HG02938 (cell line): ENCODE results near the gene RBMY1A1.
"Not testable (repeated sequence)": the region's sequence is repeated elsewhere in the genome, so short reads cannot be mapped to it uniquely, and the experiment has no call there.

Experiments used
- ATAC-seq: cut with Tn5 transposase; IDR thresholded peaks from one replicate; pipeline ENCODE4 v1.9.1; 2021; ENCODE audit warnings: mild to moderate bottlenecking, moderate library complexity; ENCODE audit not compliant: unreplicated experiment

RBMY1A1 gene

GRCh38 chrY:21534579-21534978 lies at the start of gene RBMY1A1:
TSS of gene RBMY1A1 (plus strand) at chrY:21534879. CDS start at chrY:21536892, 2,013 bp downstream.
- ATAC-seq, result not testable (repeated sequence)

- not testable (repeated sequence) for ATAC-seq
Measured at GRCh38 chrY:21511038-21511437, 23.6 kb upstream of the RBMY1A1 start, which contains the start of gene RBMY1B. TSS of gene RBMY1B (plus strand) at chrY:21511338. CDS start at chrY:21513351, 2,013 bp downstream.

GRCh38 chrY:21559316-21559984 lies 24.8 kb downstream of the RBMY1A1 start:
- peak; percentile 95 for ATAC-seq

DNA sequence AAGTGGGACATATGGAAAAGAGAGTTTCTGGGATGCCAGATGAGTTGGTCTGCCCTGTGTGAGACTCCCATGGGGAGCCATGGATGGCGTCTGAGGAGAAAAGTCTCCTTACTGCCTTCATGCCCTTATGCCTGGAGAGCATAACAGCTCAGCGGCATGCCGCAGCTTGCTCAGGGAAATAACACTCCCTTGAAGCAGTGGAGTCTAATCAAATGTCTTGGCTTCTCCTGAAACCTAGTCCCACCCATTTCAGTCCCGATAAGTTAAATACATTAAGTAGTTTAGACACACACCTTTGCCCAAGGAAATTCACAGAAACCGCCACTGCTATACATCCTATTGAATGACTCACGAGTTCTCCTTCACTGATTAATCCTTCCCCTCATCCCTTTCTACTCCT lies 50.8 kb downstream of the RBMY1A1 start:
- ATAC-seq, result no peak

GRCh38 chrY:21586454-21586853 lies 51.8 kb downstream of the RBMY1A1 start:
- ATAC-seq, result not testable (repeated sequence)

GRCh38 chrY:21592059-21592458 lies 57.4 kb downstream of the RBMY1A1 start:
- ATAC-seq, result no peak

- not testable (repeated sequence) for ATAC-seq
Measured at GRCh38 chrY:21596287-21596686, 61.6 kb downstream of the RBMY1A1 start.
